ENCODE results near the gene ARGFX.
"Not testable (repeated sequence)": the region's sequence is repeated elsewhere in the genome, so short reads cannot be mapped to it uniquely, and the experiment has no call there.

ARGFX gene

GRCh38 chr3:121567649-121568048 lies at the start of gene ARGFX:
ARGFX (plus strand) TSS chr3:121567949; CDS start chr3:121570714, 2,765 bp downstream.
- no peak within 1 kb of the TSS for H3K4me3 ChIP-seq
- H3K27ac ChIP-seq, result no peak within 1 kb of the TSS

GRCh38 chr3:121517953-121518655 lies 49.6 kb upstream of the ARGFX start:
- no peak overlapping the region for H3K27ac ChIP-seq
- H3K4me3 ChIP-seq, result no peak overlapping the region

GRCh38 chr3:121520510-121520909 lies 47.2 kb upstream of the ARGFX start:
- H3K27ac ChIP-seq, result no peak overlapping the region

GRCh38 chr3:121529308-121529707 lies 38.4 kb upstream of the ARGFX start:
- H3K4me3 ChIP-seq, result no peak overlapping the region
- no peak overlapping the region for H3K27ac ChIP-seq

More at GRCh38 chr3:121520510-121520909, 47.2 kb upstream of the ARGFX start:
- H3K4me3 ChIP-seq, result no peak overlapping the region

- no peak overlapping the region for H3K27ac ChIP-seq
- no peak overlapping the region for H3K4me3 ChIP-seq
Measured at GRCh38 chr3:121531269-121531668, 36.5 kb upstream of the ARGFX start.

GRCh38 chr3:121542924-121543323 lies 24.8 kb upstream of the ARGFX start:
- no peak overlapping the region for H3K4me3 ChIP-seq

GRCh38 chr3:121545049-121545573 lies 22.6 kb upstream of the ARGFX start:
- Histone ChIP-seq H3K4me3 (peak overlapping the region; percentile 56 to 90 (median 73)), H3K27ac (peak overlapping the region in 3 of 21 experiments; percentile 87 to 89 (median 89))

More at GRCh38 chr3:121542924-121543323, 24.8 kb upstream of the ARGFX start:
- H3K27ac ChIP-seq, result no peak overlapping the region

GRCh38 chr3:121545574-121546455 lies 21.9 kb upstream of the ARGFX start, which contains the start of gene POLQ:
POLQ (minus strand) TSS chr3:121545988; CDS start chr3:121545877, 111 bp downstream.
- H3K4me3 ChIP-seq, result peak within 1 kb of the TSS; percentile 56 to 90 (median 73)

GRCh38 chr3:121552379-121552778 lies 15.4 kb upstream of the ARGFX start:
- no peak overlapping the region for H3K4me3 ChIP-seq
- no peak overlapping the region for H3K27ac ChIP-seq

More at GRCh38 chr3:121545574-121546455, 21.9 kb upstream of the ARGFX start, which contains the start of gene POLQ:
- peak within 1 kb of the TSS in 20 of 21 experiments; percentile 66 to 89 (median 81) for H3K27ac ChIP-seq

- Histone ChIP-seq H3K27ac (no peak overlapping the region), H3K4me3 (no peak overlapping the region)
Measured at GRCh38 chr3:121552797-121553196, 15.0 kb upstream of the ARGFX start.

GRCh38 chr3:121557426-121557934 lies 10.3 kb upstream of the ARGFX start:
- no peak overlapping the region for H3K4me3 ChIP-seq

GRCh38 chr3:121562148-121562547 lies 5.6 kb upstream of the ARGFX start:
- Histone ChIP-seq H3K4me3 (no peak overlapping the region), H3K27ac (no peak overlapping the region)

More at GRCh38 chr3:121557426-121557934, 10.3 kb upstream of the ARGFX start:
- no peak overlapping the region for H3K27ac ChIP-seq

GRCh38 chr3:121566773-121567172 lies 976 bp upstream of the ARGFX start:
- Histone ChIP-seq H3K4me3 (no peak overlapping the region), H3K27ac (no peak overlapping the region)

- no peak overlapping the region for H3K4me3 ChIP-seq
- no peak overlapping the region for H3K27ac ChIP-seq
Measured at GRCh38 chr3:121574449-121574848, 6.7 kb downstream of the ARGFX start.

GRCh38 chr3:121581691-121582090 lies 13.9 kb downstream of the ARGFX start:
- Histone ChIP-seq H3K27ac (no peak overlapping the region), H3K4me3 (no peak overlapping the region)

- no peak overlapping the region for H3K27ac ChIP-seq
- H3K4me3 ChIP-seq, result no peak overlapping the region
Measured at GRCh38 chr3:121584418-121584817, 16.7 kb downstream of the ARGFX start.

GRCh38 chr3:121592856-121593702 lies 25.3 kb downstream of the ARGFX start, which contains the start of gene FBXO40:
FBXO40 (plus strand) TSS chr3:121593379; CDS start chr3:121620576, 27,197 bp downstream.
- Histone ChIP-seq H3K4me3 (no peak within 1 kb of the TSS), H3K27ac (no peak within 1 kb of the TSS)

- H3K4me3 ChIP-seq, H3K27ac ChIP-seq: not testable (repeated sequence)
Measured at GRCh38 chr3:121593806-121594205, 26.1 kb downstream of the ARGFX start.

GRCh38 chr3:121594850-121595249 lies 27.1 kb downstream of the ARGFX start:
- H3K27ac ChIP-seq, result no peak overlapping the region
- H3K4me3 ChIP-seq, result no peak overlapping the region

Measured in skin epidermis (tissue), 12 donors.